NCI-H1436 (cell line): ENCODE data around the gene FOXL2.

Source experiments
- DNase-seq: peaks from one replicate; lab custom pipeline; 2025; lab: John Stamatoyannopoulos, UW

FOXL2 gene

DNA sequence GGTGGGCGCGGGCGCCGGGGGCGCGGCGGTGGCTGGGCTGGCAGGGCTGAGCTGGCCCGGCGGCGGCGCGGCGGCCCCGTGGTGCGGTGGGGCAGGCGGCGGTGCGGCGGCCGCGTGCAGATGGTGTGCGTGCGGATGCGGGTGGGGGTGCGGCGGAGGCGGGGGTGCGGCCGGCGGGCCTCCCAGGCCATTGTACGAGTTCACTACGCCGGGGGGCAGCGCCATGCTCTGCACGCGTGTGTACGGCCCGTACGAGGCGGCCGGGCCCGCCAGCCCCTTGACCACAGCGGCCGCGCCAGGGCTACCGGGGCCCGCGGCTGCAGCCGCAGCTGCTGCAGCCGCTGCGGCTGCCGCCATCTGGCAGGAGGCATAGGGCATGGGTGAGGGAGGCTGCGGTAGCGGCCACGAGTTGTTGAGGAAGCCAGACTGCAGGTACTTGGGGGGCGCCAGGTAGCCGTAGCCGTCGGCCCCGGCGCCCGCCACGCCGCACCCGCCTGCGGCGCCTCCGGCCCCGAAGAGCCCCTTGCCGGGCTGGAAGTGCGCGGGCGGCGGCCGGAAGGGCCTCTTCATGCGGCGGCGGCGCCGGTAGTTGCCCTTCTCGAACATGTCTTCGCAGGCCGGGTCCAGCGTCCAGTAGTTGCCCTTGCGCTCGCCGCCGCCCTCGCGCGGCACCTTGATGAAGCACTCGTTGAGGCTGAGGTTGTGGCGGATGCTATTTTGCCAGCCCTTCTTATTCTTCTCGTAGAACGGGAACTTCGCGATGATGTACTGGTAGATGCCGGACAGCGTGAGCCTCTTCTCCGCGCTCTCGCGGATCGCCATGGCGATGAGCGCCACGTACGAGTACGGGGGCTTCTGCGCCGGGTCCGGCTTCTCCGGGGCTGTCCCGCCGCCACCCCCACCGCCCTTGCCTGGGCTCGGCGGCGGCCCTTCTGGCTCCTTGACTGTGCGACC, 951 bp downstream of the FOXL2 start:
- no peak for DNase-seq

DNA sequence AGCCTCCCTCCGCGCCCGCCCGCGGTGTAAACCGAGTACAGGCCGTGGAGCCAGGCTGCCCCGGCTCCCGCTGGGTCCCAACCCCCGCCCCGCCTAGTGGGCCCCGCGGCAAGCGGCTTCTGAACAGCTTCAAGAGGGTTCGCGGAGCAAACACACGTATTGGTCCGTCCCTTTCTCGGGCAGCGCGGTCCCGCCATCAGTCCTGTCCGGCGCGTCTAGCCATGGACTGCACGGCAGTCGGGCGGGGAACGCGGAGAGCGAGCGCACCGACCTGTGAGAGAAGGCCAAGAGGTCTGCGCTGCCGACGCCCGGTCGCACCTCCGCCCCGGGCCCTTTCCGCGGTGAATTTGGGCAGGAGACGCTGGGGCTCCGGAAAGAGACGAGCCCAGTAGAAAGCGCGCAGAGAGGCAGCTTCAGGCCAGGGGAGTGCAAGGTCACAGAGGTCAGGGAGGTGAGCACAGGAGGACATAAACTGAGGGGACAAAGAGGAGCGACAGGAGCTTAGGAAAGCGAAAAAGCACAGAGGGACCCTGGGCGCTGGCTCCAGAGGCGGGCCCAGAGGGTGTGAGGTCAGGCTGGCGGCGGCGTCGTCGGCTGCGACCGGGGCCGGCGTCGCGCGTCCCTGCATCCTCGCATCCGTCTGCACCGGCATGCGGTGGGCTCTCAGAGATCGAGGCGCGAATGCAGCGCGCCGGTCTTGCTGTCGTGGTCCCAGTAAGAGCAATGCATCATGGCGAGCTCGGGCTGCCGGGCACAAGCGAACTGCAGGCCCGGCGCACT, 1.8 kb downstream of the FOXL2 start:
- DNase-seq = no peak

DNA sequence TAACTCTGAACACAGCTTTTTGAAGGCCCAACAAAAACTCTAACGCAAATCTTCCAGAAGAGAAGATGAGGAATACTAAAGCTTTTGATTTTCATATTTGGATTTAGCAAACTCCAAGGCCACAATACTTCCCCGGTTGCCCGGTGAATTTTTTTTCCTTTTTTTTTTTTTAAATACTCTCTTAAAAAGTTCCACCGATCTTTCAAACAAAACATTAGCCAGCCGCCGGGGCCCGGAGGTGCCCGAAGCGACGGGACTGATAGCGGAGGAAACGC, 2.3 kb downstream of the FOXL2 start:
- no peak for DNase-seq

DNA sequence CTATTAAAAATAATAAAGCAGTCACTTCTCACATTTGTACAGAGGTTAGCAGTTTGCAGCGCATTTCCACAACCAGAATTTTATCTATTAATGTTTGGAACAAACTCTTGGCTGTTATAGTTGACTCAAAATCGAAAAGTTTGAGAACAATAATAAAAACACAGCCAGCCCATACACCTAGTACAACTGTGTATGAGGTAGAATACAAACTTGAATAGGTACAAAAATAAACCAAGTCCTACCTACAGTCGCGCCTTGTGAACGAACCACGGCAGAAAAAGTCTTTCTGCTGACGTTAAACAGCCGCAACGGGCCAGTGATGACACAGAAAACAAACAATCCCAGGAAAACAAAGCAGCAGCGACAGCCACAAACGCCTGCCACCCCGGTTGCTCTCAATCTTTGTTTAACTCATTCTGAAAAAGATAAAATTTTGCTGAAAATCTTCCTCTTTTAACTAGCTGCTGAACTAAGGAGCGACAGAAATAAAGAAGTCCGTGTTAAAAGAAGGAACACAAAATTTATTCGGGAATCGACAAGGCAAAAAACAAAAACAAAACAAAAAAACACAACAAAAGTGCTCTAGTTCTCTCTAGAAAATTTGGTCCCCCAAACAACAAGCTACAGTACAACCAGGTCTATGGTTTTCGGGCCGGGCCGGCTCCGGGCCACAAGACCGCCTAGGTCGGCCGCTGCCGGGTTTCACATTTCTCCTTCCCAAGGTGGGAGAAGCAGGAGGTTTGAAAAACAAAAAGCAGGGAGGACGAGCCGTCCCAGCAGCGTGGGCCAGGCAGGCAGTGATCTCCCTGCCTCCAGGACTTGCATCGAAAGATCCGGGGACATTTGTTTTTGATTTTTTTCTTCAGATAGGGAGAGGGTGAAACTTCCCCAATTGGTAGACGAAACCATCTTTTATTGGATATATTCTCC, 2.9 kb downstream of the FOXL2 start:
- no peak for DNase-seq

DNA sequence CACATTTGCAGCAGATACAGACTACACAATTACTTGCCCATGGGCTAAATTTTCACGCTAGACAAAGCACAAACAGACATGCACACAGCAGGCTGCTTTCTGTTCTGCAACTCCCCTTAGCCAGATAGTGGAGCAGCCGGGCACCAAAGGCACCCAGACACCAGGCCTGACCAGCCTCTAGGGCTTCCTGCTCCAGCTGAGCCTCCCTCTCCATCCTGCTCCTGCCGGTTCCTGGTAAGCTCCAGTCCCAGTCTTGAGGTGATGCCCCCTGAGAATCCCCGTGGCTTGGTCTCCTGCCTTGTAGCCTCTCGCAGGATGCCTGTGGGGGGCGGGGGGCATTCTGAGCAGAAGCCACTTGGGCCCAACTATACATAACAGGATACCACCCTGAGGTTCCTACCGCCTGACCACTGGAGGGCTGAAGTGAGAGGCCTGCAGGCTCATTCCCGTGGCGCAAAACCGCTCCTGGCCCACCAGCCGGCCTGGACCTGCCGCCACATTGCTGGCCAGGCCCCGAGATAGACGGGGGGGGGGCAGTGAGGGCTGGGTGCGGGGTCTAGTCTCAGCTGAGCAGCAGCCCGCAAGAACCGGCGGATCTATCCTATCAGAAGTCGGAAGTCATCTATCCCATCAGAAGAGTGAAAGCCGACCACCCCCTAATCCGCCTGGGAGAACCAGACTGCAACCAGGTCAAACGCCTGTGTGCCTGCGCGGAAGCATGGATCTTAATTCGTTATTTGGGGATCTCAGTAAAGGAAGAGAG, 3.9 kb downstream of the FOXL2 start:
- DNase-seq = no peak

DNA sequence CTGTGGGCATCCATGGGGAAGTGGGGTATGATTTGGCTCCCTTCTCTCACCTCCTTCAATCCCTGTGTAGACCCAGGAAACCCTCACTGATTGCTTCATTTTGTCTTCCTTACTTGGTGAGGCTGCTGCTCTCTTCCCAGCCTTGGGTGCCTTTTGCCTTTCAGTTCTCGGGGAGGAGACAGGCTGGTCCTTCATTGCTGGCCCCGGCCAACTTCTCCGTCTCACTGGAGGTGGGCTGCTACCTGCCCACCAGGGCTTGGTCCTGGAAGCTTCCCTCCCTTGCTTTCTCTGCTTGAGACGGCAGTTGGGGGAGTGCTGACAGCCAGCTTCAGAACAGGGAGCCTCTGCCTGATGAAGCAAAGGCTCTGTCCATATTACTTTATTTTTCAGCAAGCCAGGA, 4.7 kb downstream of the FOXL2 start:
- no peak for DNase-seq

DNA sequence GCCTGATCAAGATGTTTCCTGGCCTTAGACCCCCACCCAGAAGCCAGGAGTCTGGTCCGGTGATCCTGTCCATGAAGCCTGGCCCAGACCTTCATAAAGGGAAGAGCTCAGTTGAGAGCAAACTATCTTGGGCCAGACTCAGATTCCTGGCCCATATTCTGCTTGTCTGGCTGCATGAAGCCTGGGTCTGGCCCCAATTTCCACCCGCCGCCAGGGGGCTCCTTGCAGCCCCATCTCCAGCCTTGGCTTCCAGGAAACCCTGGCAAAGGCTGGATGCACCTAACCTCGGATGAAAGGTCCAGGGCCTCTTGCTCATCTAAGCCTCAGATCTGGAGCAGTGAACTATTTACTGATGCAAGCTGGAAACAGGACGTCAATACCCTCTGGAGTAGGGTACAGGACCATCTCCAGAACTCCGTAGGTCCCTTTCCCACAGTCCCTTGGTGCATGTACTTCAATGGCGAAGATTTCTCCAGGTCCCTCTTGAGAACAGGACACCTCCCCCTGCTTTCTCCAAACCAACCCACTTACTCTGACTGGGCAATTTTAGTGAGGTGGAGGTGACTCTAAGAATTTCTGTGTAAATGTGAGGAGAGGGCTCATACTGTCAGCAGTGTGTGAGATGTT, 5.6 kb downstream of the FOXL2 start:
- no peak for DNase-seq

DNA sequence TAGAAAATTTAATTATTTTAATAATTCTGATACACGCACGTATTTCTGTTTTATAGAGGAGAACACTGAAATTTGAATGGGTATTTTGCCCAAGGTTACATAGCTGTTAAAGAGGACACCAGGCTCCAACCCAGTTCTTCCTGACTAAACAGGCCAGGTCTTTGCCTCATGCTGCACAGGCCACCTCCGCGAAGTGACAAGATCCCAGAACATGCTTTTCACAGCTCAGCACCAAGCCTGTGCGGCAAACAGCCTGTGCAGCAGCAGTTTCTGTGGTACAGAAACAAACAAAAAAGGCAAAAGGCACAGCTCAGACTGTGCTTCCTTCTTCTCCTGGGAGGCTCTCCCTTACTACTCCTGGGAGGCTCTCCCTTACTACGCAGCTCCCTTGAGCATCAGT, 6.5 kb downstream of the FOXL2 start:
- DNase-seq = no peak

DNA sequence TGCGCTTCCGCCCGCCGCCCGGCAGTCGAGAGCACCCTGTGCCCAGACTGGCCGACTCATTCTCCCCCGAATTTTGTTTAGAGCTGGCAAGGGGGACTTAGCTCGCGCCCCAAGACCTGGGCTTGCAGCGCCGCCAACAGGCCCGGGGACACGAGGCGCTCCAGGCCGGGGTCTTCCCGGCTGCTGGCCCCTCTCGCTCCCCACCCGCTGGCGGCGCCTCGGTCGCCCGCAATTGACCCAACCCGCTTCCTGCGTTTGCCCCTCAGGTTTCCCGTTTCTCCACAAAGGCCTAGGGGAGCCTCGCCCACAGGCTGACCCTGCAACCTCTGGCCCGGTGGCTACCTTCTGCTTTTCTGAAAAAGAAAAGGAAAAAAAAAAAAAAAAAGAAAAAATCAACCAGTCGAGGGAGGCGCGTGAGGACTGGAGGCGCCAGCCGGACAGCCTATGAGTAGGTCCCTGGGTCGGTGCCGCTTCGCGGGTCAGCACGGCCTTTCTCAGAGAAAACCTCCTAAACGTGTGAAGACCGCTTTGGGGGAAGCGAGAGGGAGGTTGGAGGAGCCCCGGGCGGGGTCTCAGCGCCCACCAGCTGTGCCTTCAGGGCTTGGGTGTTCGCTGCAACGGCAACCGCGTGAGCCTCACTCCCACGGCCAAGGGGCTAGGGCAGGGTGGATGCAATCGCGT, 7.2 kb downstream of the FOXL2 start:
- no peak for DNase-seq

DNA sequence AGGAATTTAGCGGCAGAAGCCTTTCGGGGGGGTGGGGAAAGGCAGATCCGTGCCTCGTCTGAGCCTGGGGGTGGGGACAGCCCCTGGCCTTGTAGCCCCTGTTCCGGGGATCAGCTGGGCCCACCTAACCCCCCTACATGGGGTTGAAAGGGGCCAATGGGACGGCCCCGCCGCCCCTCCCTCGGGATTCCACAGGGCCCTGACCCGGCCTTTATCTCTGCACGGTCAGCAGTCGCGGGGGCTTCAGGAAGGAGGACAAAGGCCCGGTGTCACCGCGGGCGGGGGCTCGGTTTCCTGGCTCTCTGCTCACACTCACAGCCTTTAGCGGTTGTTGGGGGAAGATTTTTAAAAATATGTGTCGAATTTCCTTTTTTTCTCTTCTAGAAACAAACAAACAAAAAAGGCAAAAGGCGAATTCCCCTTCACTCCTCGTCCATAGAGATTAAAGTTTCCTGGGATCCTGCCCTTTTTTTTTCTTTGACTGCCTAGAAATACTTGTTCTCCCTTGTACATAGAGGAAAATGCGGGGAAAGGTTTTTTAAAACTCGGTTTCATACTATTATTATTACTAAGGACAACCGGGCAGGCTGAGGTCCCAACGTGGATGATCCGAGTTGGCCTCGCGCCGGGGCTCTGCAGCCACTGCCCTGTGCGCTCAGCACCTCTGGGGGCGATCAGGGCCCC, 7.9 kb downstream of the FOXL2 start:
- no peak for DNase-seq

DNA sequence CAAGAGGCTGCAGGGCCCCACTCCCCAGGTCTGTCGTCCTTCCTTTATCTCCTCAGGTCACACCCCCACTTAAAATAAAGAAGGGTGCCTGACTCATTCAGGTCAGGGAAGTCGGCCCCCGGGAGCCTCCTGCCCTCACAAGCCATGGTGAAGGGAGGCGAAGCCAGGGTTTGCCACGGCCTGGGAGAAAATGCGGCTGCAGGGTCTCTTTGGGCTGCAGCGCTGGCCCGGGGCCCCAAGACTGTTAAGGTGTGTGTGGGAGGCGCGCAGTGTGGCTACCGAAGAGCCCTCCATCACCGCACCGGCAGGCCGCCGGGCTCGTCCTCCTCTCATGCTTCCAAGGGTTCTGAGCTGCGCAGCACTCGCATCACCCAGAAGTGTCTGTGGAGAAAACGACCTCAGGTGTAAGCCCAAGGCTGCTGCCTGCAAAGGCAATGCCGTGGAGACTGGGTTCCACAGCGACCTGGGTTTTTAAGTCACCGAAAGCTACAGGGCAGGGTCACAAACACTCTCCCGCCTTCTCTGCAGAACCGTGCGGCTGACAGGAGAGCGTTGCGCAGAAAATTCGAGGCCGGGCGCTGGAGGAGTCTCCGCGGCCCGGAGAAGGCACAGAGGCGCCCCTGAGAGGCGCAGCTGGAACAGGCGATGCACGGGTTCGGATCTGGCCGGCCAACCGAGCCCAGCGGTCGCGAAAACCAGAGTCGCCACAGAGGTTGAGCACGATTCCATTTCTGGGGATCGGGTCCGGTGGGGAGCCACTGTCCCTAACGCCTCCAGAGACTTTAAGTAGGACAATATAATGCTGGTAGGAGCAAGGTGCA, 8.7 kb downstream of the FOXL2 start:
- DNase-seq = no peak

DNA sequence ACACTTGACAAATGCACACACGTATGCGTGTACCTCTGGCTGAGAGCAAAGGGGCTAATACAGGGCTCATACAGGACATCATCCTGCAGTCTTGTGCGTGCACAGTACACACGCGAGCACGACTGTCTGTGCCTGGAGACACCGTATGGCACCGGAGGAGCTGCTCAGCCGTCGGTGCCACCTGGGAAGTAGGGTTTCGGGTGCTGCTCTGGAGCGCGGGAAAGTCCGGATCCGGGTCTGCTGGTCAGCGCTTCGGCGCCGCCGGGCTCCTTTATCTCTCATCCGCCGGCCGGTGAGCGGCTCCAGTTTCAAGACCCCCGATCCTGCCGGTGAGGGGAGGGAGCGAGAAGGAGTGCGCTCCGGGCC, 9.3 kb downstream of the FOXL2 start:
- DNase-seq = no peak

DNA sequence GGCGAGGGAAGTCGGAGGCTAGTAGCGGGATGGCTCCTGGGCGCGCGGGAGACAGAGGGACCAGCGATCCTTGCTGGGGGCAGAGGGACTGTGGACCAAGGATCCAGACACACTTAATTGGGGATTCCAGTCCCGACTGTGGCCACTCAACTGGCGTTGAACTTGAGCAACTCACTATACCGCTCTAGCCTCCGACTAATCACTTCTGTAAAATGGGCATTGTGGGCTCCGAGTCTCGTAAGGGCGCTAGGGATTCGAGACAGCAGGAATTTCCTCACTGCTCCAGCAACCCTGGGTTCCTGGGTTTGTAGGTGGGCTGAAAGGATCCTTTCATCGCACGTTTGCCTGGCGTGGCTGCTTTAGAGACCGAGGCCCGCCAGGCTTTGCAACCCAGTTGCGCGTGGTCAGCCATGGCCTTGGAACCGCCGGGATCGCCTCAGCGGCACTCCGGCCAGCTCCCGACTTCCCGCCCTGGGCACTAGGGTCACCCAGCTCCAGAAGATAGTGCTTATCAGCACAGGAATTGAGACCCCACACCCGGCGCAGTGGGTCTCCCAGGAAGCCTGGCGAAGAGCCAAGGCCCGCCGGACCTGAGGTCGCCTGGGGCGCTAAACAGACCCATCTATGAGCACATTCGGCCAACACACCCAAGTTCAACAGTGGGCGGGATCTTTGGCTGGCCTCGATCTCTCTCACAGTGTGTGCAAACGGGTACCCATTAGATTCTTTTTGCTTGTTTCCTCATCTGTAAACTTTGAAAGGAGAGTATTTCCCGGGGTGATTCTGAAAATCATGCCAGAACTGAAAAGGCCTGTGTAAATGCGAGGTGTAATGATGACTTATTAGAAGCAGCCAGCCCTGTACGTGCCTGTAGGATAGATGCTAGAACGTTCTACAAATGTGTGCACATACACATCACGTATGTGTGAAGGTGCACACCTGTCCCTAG, 9.9 kb downstream of the FOXL2 start:
- no peak for DNase-seq

DNA sequence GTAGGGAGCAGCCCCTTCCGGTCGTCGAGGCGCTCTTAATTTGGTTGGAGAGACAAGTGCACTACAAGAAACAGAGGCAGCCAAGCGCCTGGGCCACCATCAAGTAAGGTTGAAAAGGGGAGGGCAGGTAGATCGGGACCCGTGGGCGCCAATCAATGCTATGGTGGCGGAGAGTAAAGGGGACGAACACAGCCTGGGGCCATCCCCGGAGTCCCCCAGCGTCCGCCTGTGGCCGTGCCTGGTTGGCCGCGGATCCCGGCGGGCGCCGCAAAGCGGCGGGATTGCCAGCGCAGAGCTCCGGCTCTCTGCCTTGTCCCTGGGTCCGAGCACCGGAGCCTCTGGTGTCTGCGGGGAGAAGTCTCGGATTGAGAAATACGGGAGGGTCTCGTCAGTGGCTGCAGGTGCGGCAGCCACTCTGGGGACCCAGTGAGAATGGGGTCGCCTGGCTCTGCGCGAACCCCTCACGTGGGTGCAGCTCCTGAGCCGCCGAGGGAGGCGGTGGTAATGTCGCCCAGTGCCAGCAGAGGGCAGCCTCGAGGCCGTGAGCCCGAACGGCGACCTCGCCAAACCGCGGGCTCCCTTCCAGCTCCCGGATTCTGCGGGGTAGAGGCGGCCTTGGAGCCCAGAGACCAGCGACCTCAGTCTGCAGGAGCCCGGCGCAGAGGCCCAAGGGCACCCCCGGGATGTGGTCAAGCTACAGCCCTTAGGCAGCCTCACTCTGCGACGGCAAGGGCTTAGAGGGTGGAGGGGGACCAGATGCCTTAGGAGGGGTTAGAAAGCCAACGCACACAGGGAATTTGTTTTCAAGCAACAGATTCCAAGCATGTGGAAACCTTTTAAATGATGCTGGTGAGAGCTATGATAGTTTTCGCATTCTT, 10.8 kb downstream of the FOXL2 start:
- DNase-seq = peak; percentile 71

DNA sequence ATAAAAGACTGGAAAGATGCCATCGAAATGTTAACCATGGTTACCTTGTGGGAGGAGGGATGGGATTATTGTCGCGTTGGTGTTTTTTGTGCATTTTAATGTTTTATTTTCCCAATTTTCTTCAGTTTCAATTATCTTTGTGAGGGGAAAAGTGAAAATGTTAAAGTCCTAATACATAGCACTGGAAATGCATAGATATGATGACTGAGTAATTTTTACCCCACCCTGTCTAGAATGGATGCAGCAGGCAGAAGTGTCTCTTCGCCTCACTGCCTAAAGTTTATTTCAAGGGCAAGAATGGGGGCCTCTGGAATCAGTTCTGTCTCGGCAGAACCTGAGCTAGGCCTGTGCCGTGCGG, 11.5 kb downstream of the FOXL2 start:
- DNase-seq = no peak

DNA sequence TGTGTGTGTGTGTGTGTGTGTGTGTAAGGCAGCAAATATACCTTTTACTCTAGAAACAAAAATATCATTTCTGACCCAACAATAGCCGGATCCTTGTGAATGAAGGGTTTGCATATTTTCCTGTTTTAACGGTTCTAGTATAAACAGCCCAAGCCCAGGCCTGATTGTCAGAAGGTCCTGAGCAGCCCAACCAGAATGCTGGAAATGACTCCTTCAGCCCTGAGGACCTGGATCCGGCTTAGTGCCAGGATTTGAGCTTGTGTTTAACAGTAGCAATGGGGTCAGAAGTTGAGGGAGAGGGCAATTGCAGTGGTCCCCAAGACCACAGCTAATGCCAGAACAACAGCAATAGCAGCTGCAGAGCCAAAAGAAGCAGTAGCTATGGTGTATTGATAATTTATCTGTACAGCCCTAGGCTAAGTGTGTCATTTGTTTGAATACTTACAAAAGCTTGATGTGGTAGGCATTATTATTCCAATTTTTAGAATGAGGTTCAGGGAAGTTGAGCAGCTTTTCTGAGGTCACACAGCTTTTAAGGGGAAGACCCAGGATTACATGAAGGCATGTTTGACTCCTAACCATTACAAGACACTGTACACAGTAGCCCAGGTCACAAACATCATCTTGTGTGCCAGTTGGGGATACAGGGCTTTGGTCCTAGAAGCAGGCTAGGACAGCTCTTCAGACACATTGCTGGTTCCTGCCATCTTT, 12.8 kb downstream of the FOXL2 start:
- no peak for DNase-seq
